GM21723 (cell line): ENCODE measurements around the gene BTBD7.

Experiments used
- ATAC-seq: cut with Tn5 transposase; IDR thresholded peaks from one replicate; pipeline ENCODE4 v1.9.1; 2021; ENCODE audit warnings: mild to moderate bottlenecking, moderate library complexity; ENCODE audit not compliant: unreplicated experiment

The BTBD7 gene

DNA sequence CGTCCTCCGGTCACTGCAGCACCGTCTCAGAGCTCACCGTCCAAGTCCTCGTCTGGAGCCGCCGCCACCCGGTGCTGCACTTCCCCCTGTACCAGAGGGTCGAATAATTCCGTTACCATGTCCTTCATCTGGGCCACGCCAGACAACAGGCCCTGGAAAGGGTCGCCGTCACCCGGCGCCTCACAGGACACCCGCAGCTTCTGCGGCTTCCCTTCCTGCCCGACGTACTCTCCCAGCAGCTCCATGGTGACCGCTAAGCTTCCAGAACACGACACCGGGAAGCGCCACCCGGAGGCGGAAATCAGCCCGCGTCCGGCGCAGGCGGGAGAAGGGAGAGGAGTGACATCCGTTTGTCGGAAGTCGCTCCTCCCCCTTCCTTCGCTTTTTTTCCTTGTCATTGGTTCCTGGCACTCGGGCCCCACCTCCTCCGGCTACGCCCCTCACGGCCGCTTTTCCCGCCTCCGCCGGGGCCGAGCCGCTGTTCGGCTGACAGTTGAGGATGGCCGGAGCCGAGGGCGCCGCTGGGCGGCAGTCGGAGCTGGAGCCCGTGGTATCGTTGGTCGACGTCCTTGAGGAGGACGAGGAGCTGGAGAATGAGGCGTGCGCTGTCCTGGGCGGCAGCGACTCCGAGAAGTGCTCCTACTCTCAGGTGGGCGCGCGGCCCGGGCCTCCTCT, 125.9 kb downstream of the BTBD7 start, which contains the start of the genes GON7 and UBR7:
GON7 (minus strand) TSS at position 273 of the 675 bp plus-strand sequence; CDS start at position 245, 28 bp downstream.
UBR7 (plus strand) TSS at position 464 of the 675 bp plus-strand sequence; CDS start at position 500, 36 bp downstream.
- peak; percentile 84 for ATAC-seq

DNA sequence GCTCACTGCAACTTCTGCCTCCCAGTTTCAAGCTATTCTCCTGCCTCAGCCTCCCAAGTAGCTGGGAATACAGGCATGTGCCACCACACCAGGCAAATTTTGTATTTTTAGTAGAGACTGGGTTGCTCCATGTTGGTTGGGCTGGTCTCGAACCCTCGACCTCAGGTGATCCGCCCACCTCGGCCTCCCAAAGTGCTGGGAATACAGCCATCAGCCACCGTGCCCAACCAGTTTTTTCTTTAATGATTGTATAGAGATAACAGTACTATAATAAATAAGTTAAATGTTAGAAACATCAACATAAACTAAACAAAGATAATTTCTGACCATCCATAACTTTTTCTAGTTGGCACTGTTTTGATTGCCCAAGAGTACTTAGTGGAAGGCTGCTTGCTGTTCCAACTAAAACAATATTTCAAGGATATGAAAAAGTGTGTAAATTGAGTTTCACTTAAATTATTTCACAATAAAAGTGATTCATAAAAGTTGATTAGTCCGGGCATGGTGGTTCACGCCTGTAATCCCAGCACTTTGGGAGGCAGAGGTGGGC, 131.6 kb downstream of the BTBD7 start:
- no peak for ATAC-seq

DNA sequence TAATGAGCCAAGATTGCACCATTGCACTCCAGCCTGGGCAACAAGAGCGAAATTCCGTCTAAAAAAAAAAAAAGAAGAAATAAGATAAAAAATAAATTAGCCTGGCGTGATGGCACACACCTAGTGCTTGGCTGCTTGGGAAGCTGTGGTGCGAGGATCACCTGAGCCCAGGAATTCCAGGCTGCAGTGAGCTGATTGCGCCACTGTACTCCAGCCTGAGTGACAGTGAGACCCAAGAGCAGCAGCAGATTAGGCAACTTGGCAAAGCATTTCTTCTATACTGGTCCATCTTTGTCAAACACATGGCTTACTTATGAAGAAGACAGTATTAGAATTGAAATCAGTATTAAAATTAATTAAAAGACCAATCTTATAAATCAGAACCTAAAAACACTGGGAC, 132.3 kb downstream of the BTBD7 start:
- ATAC-seq = no peak

DNA sequence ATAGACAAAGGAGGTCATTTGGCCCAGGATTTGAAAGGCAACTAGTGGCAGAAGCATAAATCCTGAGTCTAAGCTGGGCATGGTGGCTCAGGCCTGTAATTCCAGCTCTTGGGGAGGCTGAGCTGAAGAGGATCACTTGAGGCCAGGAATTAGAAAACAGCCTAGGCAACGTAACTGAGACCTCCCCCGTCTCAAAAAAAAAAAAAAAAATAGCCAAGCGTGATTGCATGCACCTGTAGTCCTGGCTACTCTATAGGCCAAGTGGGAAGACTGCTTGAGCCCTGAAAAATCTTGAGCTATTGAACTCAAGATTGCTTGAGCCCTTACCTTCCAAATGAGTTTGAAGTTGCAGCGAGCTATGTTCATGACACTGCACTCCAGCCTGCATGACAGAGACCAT, 133.8 kb downstream of the BTBD7 start:
- no peak for ATAC-seq

DNA sequence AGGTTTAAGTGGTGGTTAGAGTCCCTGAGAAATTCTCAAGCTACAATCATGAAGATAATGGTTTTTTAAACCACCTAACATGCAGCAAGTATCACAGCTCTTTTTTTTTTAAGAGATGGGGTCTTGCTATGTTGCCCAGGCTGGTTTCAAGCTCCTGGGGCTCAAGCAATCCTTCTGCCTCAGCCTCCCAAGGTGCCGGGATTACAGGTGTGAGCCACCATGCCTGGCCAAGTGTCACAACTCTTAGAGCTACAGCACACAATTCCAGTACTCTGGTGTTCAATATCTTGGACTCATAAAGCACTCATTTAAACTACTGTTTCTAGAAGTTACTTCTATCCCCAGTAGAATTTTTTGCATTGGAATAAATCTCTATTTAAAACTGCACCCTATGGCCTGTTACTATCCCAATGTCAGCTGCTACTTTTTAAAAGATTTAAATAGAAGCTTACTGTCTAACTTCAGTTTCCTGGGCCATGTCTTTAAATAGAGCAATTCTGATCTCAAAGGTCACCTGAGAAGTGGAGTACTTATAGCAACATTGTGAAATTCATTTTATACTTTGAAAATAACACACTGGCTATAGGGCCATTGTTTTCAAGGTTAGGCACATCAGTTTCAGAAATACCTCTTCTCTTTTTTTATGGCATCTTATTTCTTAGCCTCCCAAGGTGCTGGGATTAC, 137.4 kb downstream of the BTBD7 start:
- ATAC-seq = no peak
